ENCODE data around the gene IFFO2. TPM values are rescaled to one million over a fixed set of nuclear protein-coding genes. Genes with fewer than 3 reads are reported as not detected.

The IFFO2 gene
- total and polyA plus RNA-seq, 2 of the 13 experiments (the other 11 are each of a cell fraction or from before 2014, with no cell fraction given), result 7.3 to 16.7 TPM

DNA sequence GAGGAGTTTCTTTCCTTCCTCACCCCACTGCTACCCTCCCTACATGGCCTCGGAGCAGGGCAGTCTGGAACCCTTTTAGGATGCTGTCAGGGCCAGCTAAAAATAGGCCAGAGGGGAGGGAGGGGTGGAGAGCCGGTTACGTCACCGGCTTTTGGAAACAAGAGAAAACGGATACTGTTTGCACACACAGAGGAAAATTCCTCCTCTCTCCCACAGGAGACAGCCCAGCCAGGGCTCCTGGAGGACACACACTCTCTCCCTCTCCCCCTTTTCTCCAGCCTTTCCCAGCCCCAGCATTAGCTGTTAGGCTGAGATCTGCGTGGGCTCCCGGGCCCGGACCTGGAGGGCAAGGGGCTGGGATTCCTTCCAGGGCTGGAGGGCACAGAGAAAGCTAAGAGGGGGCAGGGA is 34.2 kb downstream of the IFFO2 start (continued):
- no peak for TF ChIP-seq STAG1 (CRISPR knock-in tag; IDR thresholded peaks at IDR 0.05)

DNA sequence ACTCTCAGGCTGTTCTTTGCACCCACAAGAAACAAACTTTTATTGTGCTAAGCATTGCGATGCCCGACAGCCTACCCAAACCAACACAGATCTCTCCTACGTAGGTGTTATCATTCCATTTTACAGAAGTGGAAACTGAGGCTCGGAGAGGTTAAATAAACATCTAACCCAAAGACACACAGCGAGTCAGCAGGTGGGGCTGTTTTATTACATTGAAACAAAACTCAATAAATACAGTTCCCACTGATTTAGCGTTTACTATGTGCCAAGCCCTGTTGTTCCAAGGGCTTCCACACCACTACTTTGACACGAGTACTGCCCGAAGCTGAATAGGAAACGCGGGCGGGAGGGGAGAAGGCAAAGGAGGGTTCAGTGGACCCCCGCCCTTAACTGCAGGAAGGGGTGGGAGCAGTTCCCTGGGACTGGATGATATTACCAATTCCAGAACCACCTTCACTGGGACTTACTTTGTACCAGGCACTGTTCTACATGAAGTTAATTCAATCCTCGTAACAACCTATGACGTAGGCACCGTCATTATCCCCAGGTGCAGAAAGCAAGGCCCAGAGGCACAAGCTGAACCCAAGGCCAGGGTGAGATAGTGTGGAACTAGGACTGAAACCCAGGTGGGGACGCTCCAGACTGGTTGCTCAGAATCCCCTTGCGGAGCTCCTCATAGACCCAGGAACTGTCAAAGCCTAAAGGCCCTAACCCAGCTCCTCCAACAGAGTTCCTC is 34.8 kb downstream of the IFFO2 start:
- peaks cover 15 to 42% of the 10 kb centered on the region in 2 experiments; a peak in 4 of 5 replicates for H3K36me3 ChIP-seq (replicated peaks in 1 of 2; ENCODE audit: control insufficient read depth in 1 of 2, insufficient read depth in 2 of 2, low read length in 2 of 2)
- H3K9ac ChIP-seq (ENCODE audit: insufficient read depth, low read depth, low read length), result no peak overlapping the region
- H3K9me3 ChIP-seq (ENCODE audit: low read length), result no peaks in the 10 kb centered on the region
- 97% methylated on average over 15 of the region's 17 CpGs for WGBS (ENCODE audit: low lambda C conversion rate)
- H3K27me3 ChIP-seq (ENCODE audit: control insufficient read depth in 1 of 2, insufficient read depth in 2 of 2, low read length in 2 of 2), result no peaks in the 10 kb centered on the region
- ATAC-seq, result no peak
- FAIRE-seq, result no peak
- CTCF ChIA-PET (ENCODE audit: low intra/inter-chr PET ratio, low total read pairs), result no interaction called here
- intact Hi-C loops (cut with micrococcal nuclease; ENCODE audit: unreplicated experiment), result no loop called here
- DNase-seq (ENCODE audit: low spot score), result no peak
- no peaks in the 10 kb centered on the region; the same call in 1 of the 2 replicates for H4K20me1 ChIP-seq (ENCODE audit: insufficient read depth, low read length)
- BruUV-seq (replicated peaks), result no TSS peak
- in situ Hi-C loops (cut with HindIII; ENCODE audit: extremely low pct_ligation_motif_present, low pct_unique_long_range_greater_than_20kb), result no loop called here
- H3K4me3 ChIP-seq (replicated peaks in 1 of 3; ENCODE audit: insufficient read depth in 1 of 3, low read depth in 2 of 3, low read length in 3 of 3), result no peak overlapping the region
- POLR2A ChIA-PET, result no interaction called here
- no peak overlapping the region for H2AFZ ChIP-seq (ENCODE audit: low read length)
- no peak overlapping the region for H3K27ac ChIP-seq (ENCODE audit: extremely low read length, insufficient read depth, low read length)
- H3K79me2 ChIP-seq (ENCODE audit: insufficient read depth, low read length), result peaks cover 15% of the 10 kb centered on the region
- TF ChIP-seq ZNF782 (CRISPR knock-in tag; IDR thresholded peaks at IDR 0.05; ENCODE audit: borderline replicate concordance) (no peak), ADNP (CRISPR knock-in tag; IDR thresholded peaks at IDR 0.05) (no peak), ZNF629 (CRISPR knock-in tag; conservative IDR thresholded peaks at IDR 0.05) (peak; percentile 81), STAG1 (CRISPR knock-in tag; IDR thresholded peaks at IDR 0.05) (peak; percentile 43)
- TF ChIP-seq, protein P1, sequence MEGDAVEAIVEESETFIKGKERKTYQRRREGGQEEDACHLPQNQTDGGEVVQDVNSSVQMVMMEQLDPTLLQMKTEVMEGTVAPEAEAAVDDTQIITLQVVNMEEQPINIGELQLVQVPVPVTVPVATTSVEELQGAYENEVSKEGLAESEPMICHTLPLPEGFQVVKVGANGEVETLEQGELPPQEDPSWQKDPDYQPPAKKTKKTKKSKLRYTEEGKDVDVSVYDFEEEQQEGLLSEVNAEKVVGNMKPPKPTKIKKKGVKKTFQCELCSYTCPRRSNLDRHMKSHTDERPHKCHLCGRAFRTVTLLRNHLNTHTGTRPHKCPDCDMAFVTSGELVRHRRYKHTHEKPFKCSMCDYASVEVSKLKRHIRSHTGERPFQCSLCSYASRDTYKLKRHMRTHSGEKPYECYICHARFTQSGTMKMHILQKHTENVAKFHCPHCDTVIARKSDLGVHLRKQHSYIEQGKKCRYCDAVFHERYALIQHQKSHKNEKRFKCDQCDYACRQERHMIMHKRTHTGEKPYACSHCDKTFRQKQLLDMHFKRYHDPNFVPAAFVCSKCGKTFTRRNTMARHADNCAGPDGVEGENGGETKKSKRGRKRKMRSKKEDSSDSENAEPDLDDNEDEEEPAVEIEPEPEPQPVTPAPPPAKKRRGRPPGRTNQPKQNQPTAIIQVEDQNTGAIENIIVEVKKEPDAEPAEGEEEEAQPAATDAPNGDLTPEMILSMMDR (CRISPR knock-in tag; IDR thresholded peaks at IDR 0.05), result peak; percentile 17; the same call in 1 of the 2 replicates
- H3K4me1 ChIP-seq (ENCODE audit: insufficient read depth, low read length), result peaks cover 33% of the 10 kb centered on the region
- H3K4me2 ChIP-seq (ENCODE audit: low read depth, low read length), result no peak overlapping the region
